Retinal pigment epithelial cell (primary cell): ENCODE results near the gene ISCU.
A peak's percentile ranks its signal among the peaks of the same experiment; 100 is the strongest.

Experiments
- DNase-seq: peaks from one replicate; pipeline ENCODE4 v3.0.0-alpha.2; 2010; ENCODE audit warnings: low read depth
- H3K4me3 ChIP-seq: 2 replicates; pipeline ENCODE4 v1.5.1; 2011; ENCODE audit warnings: mild to moderate bottlenecking, low read length, control low read depth, moderate library complexity
- CTCF ChIP-seq: conservative IDR thresholded peaks from 2 replicates; pipeline ENCODE4 v1.5.1; 2011; ENCODE audit warnings: low read depth, low read length, control low read depth, inconsistent platforms

ISCU gene

GRCh38 chr12:108518101-108518715, 44.2 kb upstream of the ISCU start:
- no peak for DNase-seq
- no peak for TF ChIP-seq CTCF
- no peak overlapping the region for H3K4me3 ChIP-seq

GRCh38 chr12:108518716-108519496, 43.5 kb upstream of the ISCU start:
- no peak for DNase-seq
- TF ChIP-seq CTCF = no peak
- H3K4me3 ChIP-seq = no peak overlapping the region

- no peak overlapping the region for H3K4me3 ChIP-seq
- no peak for DNase-seq
These were observed 42.8 kb upstream of the ISCU start for GRCh38 chr12:108519558-108519957.

GRCh38 chr12:108523365-108523764, 39.0 kb upstream of the ISCU start:
- no peak for TF ChIP-seq CTCF
- no peak overlapping the region for H3K4me3 ChIP-seq
- DNase-seq = no peak

More at GRCh38 chr12:108519558-108519957, 42.8 kb upstream of the ISCU start:
- TF ChIP-seq CTCF = no peak

GRCh38 chr12:108525681-108526080, 36.7 kb upstream of the ISCU start:
- TF ChIP-seq CTCF = no peak
- no peak overlapping the region for H3K4me3 ChIP-seq
- DNase-seq = no peak

- H3K4me3 ChIP-seq = no peak overlapping the region
- no peak for DNase-seq
- peak; percentile 33 for TF ChIP-seq CTCF
These were observed 35.8 kb upstream of the ISCU start for GRCh38 chr12:108526482-108527165.
